WTC11 (cell line): ENCODE data around the gene RGL2. TPM values are rescaled to one million over a fixed set of nuclear protein-coding genes. Genes with fewer than 3 reads are reported as not detected.

Experiments used
- ATAC-seq: fragments of 200-7000 bp; cut with Tn5 transposase; 2 replicates; pipeline ENCODE4 v1.10.0; 2021; ENCODE audit warnings: mild to moderate bottlenecking, moderate library complexity
- CTCF ChIA-PET: fragments of 300-600 bp; sonication (Branson Sonifier 250); formaldehyde crosslinking; loops from one replicate; lab custom pipeline; 2021; ENCODE audit warnings: antibody characterized with exemption; lab: Charles Lee
- POLR2A ChIA-PET: fragments of 350-600 bp; sonication (Branson Sonifier 250); formaldehyde crosslinking; loops from one replicate; lab custom pipeline; 2021; ENCODE audit warnings: antibody characterized with exemption; lab: Charles Lee
- DNase-seq: peaks from one replicate; pipeline ENCODE4 v3.0.0; 2021; ENCODE audit warnings: low spot score
- H3K27ac Mint-ChIP-seq: 2 replicates; pipeline ENCODE4 v1.8.0; 2021; ENCODE audit warnings: mixed read lengths
- H3K27me3 Mint-ChIP-seq: 2 replicates; pipeline ENCODE4 v1.8.0; 2021; ENCODE audit warnings: low read depth, mild to moderate bottlenecking, moderate library complexity, mixed read lengths
- H3K36me3 Mint-ChIP-seq: 2 replicates; pipeline ENCODE4 v1.8.0; 2021; ENCODE audit warnings: mixed read lengths
- H3K4me1 Mint-ChIP-seq: 2 replicates; pipeline ENCODE4 v1.8.0; 2022; ENCODE audit warnings: mixed read lengths
- H3K4me3 Mint-ChIP-seq: 2 replicates; pipeline ENCODE4 v1.8.0; 2021; ENCODE audit warnings: mild to moderate bottlenecking, moderate library complexity, mixed read lengths
- H3K9me3 Mint-ChIP-seq: 2 replicates; pipeline ENCODE4 v1.8.0; 2021; ENCODE audit warnings: mixed read lengths
- ATF3 ChIP-seq: sonication (generic); formaldehyde crosslinking; conservative IDR thresholded peaks from 2 replicates; pipeline ENCODE4 v1.8.1; 2022; ENCODE audit warnings: mild to moderate bottlenecking, missing genetic modification reagents
- CBFB ChIP-seq: sonication (generic); formaldehyde crosslinking; IDR thresholded peaks from 2 replicates; pipeline ENCODE4 v1.8.1; 2022; ENCODE audit warnings: mild to moderate bottlenecking, low read depth, missing genetic modification reagents
- CREM ChIP-seq: sonication (generic); formaldehyde crosslinking; IDR thresholded peaks from 2 replicates; pipeline ENCODE4 v1.8.1; 2022; ENCODE audit warnings: mild to moderate bottlenecking, missing genetic modification reagents, moderate library complexity
- ELF4 ChIP-seq: sonication (generic); formaldehyde crosslinking; IDR thresholded peaks from 2 replicates; pipeline ENCODE4 v1.8.1; 2022; ENCODE audit warnings: low read depth, mild to moderate bottlenecking, moderate library complexity, missing genetic modification reagents
- ERG ChIP-seq: fragments of 250-450 bp; sonication (Bioruptor Pico); IDR thresholded peaks from 2 replicates; pipeline ENCODE4 v1.8.0; 2021; ENCODE audit warnings: mild to moderate bottlenecking
- ESRRA ChIP-seq: sonication (generic); formaldehyde crosslinking; IDR thresholded peaks from 2 replicates; pipeline ENCODE4 v1.8.1; 2022; ENCODE audit warnings: mild to moderate bottlenecking, missing genetic modification reagents, borderline replicate concordance
- GABPB1 ChIP-seq: sonication (generic); formaldehyde crosslinking; IDR thresholded peaks from 2 replicates; pipeline ENCODE4 v1.8.1; 2023; ENCODE audit warnings: mild to moderate bottlenecking, missing genetic modification reagents
- GRHL2 ChIP-seq: fragments of 250-450 bp; sonication (Bioruptor Pico); IDR thresholded peaks from 2 replicates; pipeline ENCODE4 v1.8.0; 2022; ENCODE audit warnings: mild to moderate bottlenecking, moderate library complexity; ENCODE audit not compliant: insufficient replicate concordance, severe bottlenecking
- GTF2I ChIP-seq: fragments of 250-450 bp; sonication (Bioruptor Pico); conservative IDR thresholded peaks from 2 replicates; pipeline ENCODE4 v1.4.0; 2021; ENCODE audit warnings: mild to moderate bottlenecking
- MLX ChIP-seq: sonication (generic); formaldehyde crosslinking; IDR thresholded peaks from 2 replicates; pipeline ENCODE4 v1.8.1; 2023; ENCODE audit warnings: mild to moderate bottlenecking, missing genetic modification reagents, moderate library complexity
- NR1H2 ChIP-seq: sonication (generic); formaldehyde crosslinking; IDR thresholded peaks from 2 replicates; pipeline ENCODE4 v1.9.0; 2021; ENCODE audit warnings: mild to moderate bottlenecking, moderate library complexity, missing genetic modification reagents
- NR2C2 ChIP-seq: sonication (generic); formaldehyde crosslinking; IDR thresholded peaks from 2 replicates; pipeline ENCODE4 v1.8.0; 2022; ENCODE audit warnings: mild to moderate bottlenecking, missing genetic modification reagents
- NR3C1 ChIP-seq: sonication (generic); formaldehyde crosslinking; conservative IDR thresholded peaks from 2 replicates; pipeline ENCODE4 v1.8.1; 2023; ENCODE audit warnings: low read depth, mild to moderate bottlenecking, missing genetic modification reagents
- RORB ChIP-seq: fragments of 250-450 bp; sonication (Bioruptor Pico); IDR thresholded peaks from 2 replicates; pipeline ENCODE4 v1.9.0; 2021; ENCODE audit warnings: mild to moderate bottlenecking
- SMAD4 ChIP-seq: sonication (generic); formaldehyde crosslinking; IDR thresholded peaks from 2 replicates; pipeline ENCODE4 v1.8.0; 2022; ENCODE audit warnings: mild to moderate bottlenecking, missing genetic modification reagents
- SP1 ChIP-seq: sonication (generic); formaldehyde crosslinking; conservative IDR thresholded peaks from 2 replicates; pipeline ENCODE4 v1.8.1; 2022; ENCODE audit warnings: missing genetic modification reagents
- ZNF232 ChIP-seq: sonication (generic); formaldehyde crosslinking; IDR thresholded peaks from 2 replicates; pipeline ENCODE4 v1.8.0; 2022; ENCODE audit warnings: mild to moderate bottlenecking, missing genetic modification reagents
- ZNF416 ChIP-seq: fragments of 250-450 bp; sonication (Bioruptor Pico); IDR thresholded peaks from 2 replicates; pipeline ENCODE4 v1.9.0; 2021; ENCODE audit warnings: mild to moderate bottlenecking, inconsistent platforms
- ZNF423 ChIP-seq: fragments of 250-450 bp; sonication (Bioruptor Pico); IDR thresholded peaks from 2 replicates; pipeline ENCODE4 v2.1.2; 2022; ENCODE audit warnings: mild to moderate bottlenecking, moderate library complexity
- ZNF512 ChIP-seq: sonication (generic); formaldehyde crosslinking; IDR thresholded peaks from 2 replicates; pipeline ENCODE4 v1.8.1; 2022; ENCODE audit warnings: missing genetic modification reagents, borderline replicate concordance
- total RNA-seq: library from RNA; stranded (reverse); gene quantifications from 3 replicates; pipeline ENCODE4 v1.2.3, GENCODE V29; 2021
- TF ChIP-seq, protein P1 (sequence below): sonication (generic); formaldehyde crosslinking; IDR thresholded peaks from 2 replicates; pipeline ENCODE4 v1.8.0; 2022; ENCODE audit warnings: mild to moderate bottlenecking, missing genetic modification reagents

Gene RGL2
- total RNA-seq, 1 experiment from 2014 or later, result 77.1 TPM

DNA sequence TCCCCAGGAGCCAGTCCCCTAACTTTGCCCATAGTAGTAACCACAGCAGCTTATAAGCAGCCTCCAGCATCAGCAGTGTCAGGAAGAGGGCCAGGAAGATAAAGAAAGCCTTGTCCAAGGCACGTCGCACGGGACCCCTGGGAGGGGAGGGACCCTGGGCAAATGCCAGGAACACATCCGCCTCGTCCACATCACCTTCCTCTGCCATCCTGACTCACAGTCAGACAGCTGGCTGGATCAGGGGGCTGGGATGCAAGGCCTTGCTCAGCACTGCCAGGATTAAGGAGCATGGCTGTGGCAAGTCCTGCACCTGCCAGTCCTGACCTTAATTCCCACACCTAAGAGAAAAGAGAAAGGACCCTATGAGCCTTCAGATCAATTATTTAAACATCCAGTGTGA, 30.3 kb upstream of the RGL2 start:
- POLR2A ChIA-PET, result no interaction called here
- ATAC-seq, result no peak

GRCh38 chr6:33324125-33324524, 25.4 kb upstream of the RGL2 start:
- TF ChIP-seq NR3C1 (CRISPR knock-in tag), result no peak
- no peak for TF ChIP-seq NR2C2 (CRISPR knock-in tag)
- TF ChIP-seq NR1H2, result no peak
- TF ChIP-seq MLX (CRISPR knock-in tag), result no peak
- no peak for TF ChIP-seq SMAD4 (CRISPR knock-in tag)
- TF ChIP-seq ERG, result no peak
- TF ChIP-seq CREM, result no peak
- no peak for TF ChIP-seq SP1 (CRISPR knock-in tag)
- TF ChIP-seq CBFB (CRISPR knock-in tag), result no peak
- no peak for TF ChIP-seq ZNF512 (CRISPR knock-in tag)
- no peak for TF ChIP-seq ZNF423 (CRISPR knock-in tag)
- no peak for TF ChIP-seq GABPB1 (CRISPR knock-in tag)
- TF ChIP-seq GTF2I, result no peak
- TF ChIP-seq ZNF416, result no peak
- TF ChIP-seq ESRRA (CRISPR knock-in tag), result no peak
- no peak for TF ChIP-seq ZNF232 (CRISPR knock-in tag)
- no peak for TF ChIP-seq GRHL2 (CRISPR knock-in tag)
- Mint-ChIP-seq H3K36me3 (peaks cover 16% of the 10 kb centered on the region), H3K9me3 (no peaks in the 10 kb centered on the region), H3K27me3 (no peaks in the 10 kb centered on the region), H3K4me1 (peaks cover 45% of the 10 kb centered on the region), H3K27ac (no peak overlapping the region), H3K4me3 (peak overlapping the region; percentile 91)
- ChIA-PET POLR2A (interaction anchor here (0.7 to 0.9 kb wide), 3 partner anchors 27 to 272 kb away, joined by 3 to 11 read pairs (median 3); no protein-coding TSS in a partner anchor), CTCF (interaction anchor here (0.6 kb wide), 1 partner anchor 23 kb away, joined by 3 read pairs; no protein-coding TSS in a partner anchor)
- ATAC-seq (no peak), DNase-seq (no peak)

More for the DNA sequence above, 30.3 kb upstream of the RGL2 start:
- CTCF ChIA-PET, result interaction anchor here (0.7 to 1.3 kb wide), 3 partner anchors 11 to 62 kb away, joined by 3 to 4 read pairs (median 3); partner anchors contain the start of gene ZBTB22
- H3K9me3 Mint-ChIP-seq, result no peaks in the 10 kb centered on the region
- TF ChIP-seq ELF4 (no peak), ATF3 (CRISPR knock-in tag) (no peak), RORB (CRISPR knock-in tag) (no peak)
- TF ChIP-seq, protein P1, sequence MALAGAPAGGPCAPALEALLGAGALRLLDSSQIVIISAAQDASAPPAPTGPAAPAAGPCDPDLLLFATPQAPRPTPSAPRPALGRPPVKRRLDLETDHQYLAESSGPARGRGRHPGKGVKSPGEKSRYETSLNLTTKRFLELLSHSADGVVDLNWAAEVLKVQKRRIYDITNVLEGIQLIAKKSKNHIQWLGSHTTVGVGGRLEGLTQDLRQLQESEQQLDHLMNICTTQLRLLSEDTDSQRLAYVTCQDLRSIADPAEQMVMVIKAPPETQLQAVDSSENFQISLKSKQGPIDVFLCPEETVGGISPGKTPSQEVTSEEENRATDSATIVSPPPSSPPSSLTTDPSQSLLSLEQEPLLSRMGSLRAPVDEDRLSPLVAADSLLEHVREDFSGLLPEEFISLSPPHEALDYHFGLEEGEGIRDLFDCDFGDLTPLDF, result no peak
- no peaks in the 10 kb centered on the region for H3K36me3 Mint-ChIP-seq
- peaks cover 5% of the 10 kb centered on the region for H3K4me1 Mint-ChIP-seq
- no peak for DNase-seq
- H3K27me3 Mint-ChIP-seq, result peaks cover 3% of the 10 kb centered on the region; the same call in 1 of the 2 replicates
- H3K27ac Mint-ChIP-seq, result no peak overlapping the region; the same call in 1 of the 2 replicates
- H3K4me3 Mint-ChIP-seq, result no peak overlapping the region
